K562 (cell line): Measurements from ENCODE around the gene CTNNBL1. TPM values are rescaled to one million over a fixed set of nuclear protein-coding genes. Genes with fewer than 3 reads are reported as not detected.

ENCODE experiments used
- ATAC-seq: fragments of 200-7000 bp; cut with Tn5 transposase; 3 replicates; pipeline ENCODE4 v1.9.1; 2020; ENCODE audit warnings: moderate library complexity
- BruUV-seq: library from RNA; stranded (reverse); fragments of 400-500 nt; replicated peaks from 2 replicates; lab custom pipeline; 2021; lab: Mats Ljungman, UMichigan
- CTCF ChIA-PET: fragments of 300-600 bp; formaldehyde crosslinking; extraction: SDS; loops from one replicate; lab custom pipeline; 2021; ENCODE audit warnings: low intra/inter-chr PET ratio; lab: Yijun Ruan, JAX
- POLR2A ChIA-PET: fragments of 300-600, 350-650 bp; sonication (Branson Sonifier 250); formaldehyde crosslinking; extraction: SDS; loops from one replicate; lab custom pipeline; 2021; ENCODE audit warnings: antibody characterized with exemption, inconsistent platforms; lab: Yijun Ruan, JAX
- DNase-seq, 4 experiments: peaks; one replicate each; pipeline versions ENCODE4 v3.0.0 to v3.0.0-alpha.2; 2011 to 2018; ENCODE audit warnings: low spot score in 3 of 4, mixed read lengths in 3 of 4; ENCODE audit errors: extremely low read depth in 1 of 4
- FAIRE-seq: peaks from 2 replicates; lab custom pipeline; 2011; peaks lifted over from hg19 to GRCh38; lab: Jason Lieb, UNC
- H2AFZ ChIP-seq: 2 replicates; pipeline ENCODE4 v1.6.0; 2011; ENCODE audit warnings: low read depth, low read length, control low read depth, inconsistent platforms
- H3K27ac ChIP-seq: fragments of 200-600 bp; 3 replicates; pipeline ENCODE4 v1.8.0; 2011; ENCODE audit warnings: low read depth, mild to moderate bottlenecking, control low read depth, inconsistent platforms, low read length, moderate library complexity, mixed read lengths; ENCODE audit errors: extremely low read depth
- H3K27me3 ChIP-seq, 2 experiments: fragments of 300-600 bp in 1 of 2; 2 replicates in 1 of 2; 3 replicates in 1 of 2; pipeline versions ENCODE4 v1.6.0 to v1.8.0; 2011; ENCODE audit warnings: inconsistent platforms in 2 of 2, low read length in 2 of 2, mild to moderate bottlenecking in 1 of 2, mixed read lengths in 1 of 2, moderate library complexity in 1 of 2; ENCODE audit not compliant: control insufficient read depth in 2 of 2, insufficient read depth in 2 of 2
- H3K36me3 ChIP-seq: fragments of 300-600 bp; 3 replicates; pipeline ENCODE4 v1.8.0; 2011; ENCODE audit warnings: mild to moderate bottlenecking, low read length, inconsistent platforms; ENCODE audit not compliant: control insufficient read depth, insufficient read depth
- H3K4me1 ChIP-seq, 2 experiments: fragments of 200-600 bp in 1 of 2; replicated peaks in 1 of 2; 2 replicates in 1 of 2; 3 replicates in 1 of 2; pipeline versions ENCODE4 v1.5.1 to v1.8.0; 2011; ENCODE audit warnings: inconsistent platforms in 2 of 2, low read length in 2 of 2, mild to moderate bottlenecking in 1 of 2, mixed read lengths in 1 of 2, moderate library complexity in 1 of 2; ENCODE audit not compliant: control insufficient read depth in 2 of 2, insufficient read depth in 2 of 2
- H3K4me2 ChIP-seq: 2 replicates; pipeline ENCODE4 v1.6.1; 2011; ENCODE audit warnings: low read length, control low read depth, inconsistent platforms, mixed read lengths; ENCODE audit not compliant: insufficient read depth
- H3K4me3 ChIP-seq: fragments of 200-600 bp; sonication (generic), shearing (Covaris generic); 2 replicates; pipeline ENCODE4 v1.5.1; 2016; ENCODE audit warnings: control low read depth, inconsistent platforms
- H3K79me2 ChIP-seq: fragments of 200-600 bp; 3 replicates; pipeline ENCODE4 v1.8.0; 2011; ENCODE audit warnings: low read length, inconsistent platforms; ENCODE audit not compliant: control insufficient read depth, insufficient read depth
- H3K9ac ChIP-seq, 2 experiments: 2 replicates each; pipeline versions ENCODE4 v1.6.0 to v1.6.1; 2011; ENCODE audit warnings: low read depth in 2 of 2, low read length in 2 of 2, control low read depth in 1 of 2, inconsistent platforms in 1 of 2, mild to moderate bottlenecking in 1 of 2, mixed read lengths in 1 of 2; ENCODE audit not compliant: insufficient read depth in 1 of 2
- H3K9me1 ChIP-seq: one replicate; pipeline ENCODE4 v1.6.0; 2011; ENCODE audit warnings: inconsistent platforms, mild to moderate bottlenecking, low read length, moderate library complexity; ENCODE audit not compliant: control insufficient read depth, insufficient read depth
- H3K9me3 ChIP-seq: replicated peaks from 2 replicates; pipeline ENCODE4 v1.5.1; 2011; ENCODE audit warnings: low read depth, low read length, inconsistent platforms; ENCODE audit not compliant: control insufficient read depth, insufficient read depth
- H4K20me1 ChIP-seq: replicated peaks from 2 replicates; pipeline ENCODE4 v1.6.1; 2011; ENCODE audit warnings: low read length, inconsistent platforms, mixed read lengths; ENCODE audit not compliant: control insufficient read depth, insufficient read depth
- SMARCC2 ChIP-seq: fragments of 450-650 bp; IDR thresholded peaks from 2 replicates; pipeline ENCODE4 v1.6.1; 2017; ENCODE audit warnings: antibody characterized with exemption, moderate library complexity, mild to moderate bottlenecking, low read depth
- ZBTB17 ChIP-seq: fragments of 450-650 bp; formaldehyde crosslinking; IDR thresholded peaks from 2 replicates; pipeline ENCODE4 v1.4.0; 2020; ENCODE audit warnings: mild to moderate bottlenecking
- WGBS: fragments of 100-300 bp; shearing (Covaris generic); methylation state at CpG from one replicate; pipeline ENCODE4 v1.1.6; 2016; ENCODE audit warnings: low coverage, mixed read lengths; ENCODE audit not compliant: insufficient coverage; ENCODE audit errors: missing lambda C conversion rate; 5-methylcytosine and 5-hydroxymethylcytosine counted together
- in situ Hi-C: fragments of 300-500 bp; cut with MboI; formaldehyde crosslinking; loops from 4 replicates; pipeline ENCODE4 v1.15.0; 2018; ENCODE audit warnings: inconsistent platforms, mixed read lengths
- intact Hi-C: fragments of 100-400 bp; cut with micrococcal nuclease; formaldehyde crosslinking; loops from 2 replicates; pipeline ENCODE4 v1.14.2; 2022
- polyA plus RNA-seq, 8 experiments: library from polyadenylated mRNA; depleted of rRNA in 4 of 8; stranded (reverse) in 5 of 8; unstranded in 3 of 8; fragments of >200 nt; fragmentation: Nextera tagmentation in 2 of 8; fragmentation: Illumina TruSeq in 1 of 8; extraction: Ambion mirVana in 2 of 8; extraction: Trizol in 1 of 8; gene quantifications; 2 replicates each; pipeline versions ENCODE4 v1.2.1 to v1.2.3, GENCODE V29; 2011 to 2014; ENCODE audit warnings: inconsistent platforms in 1 of 8, missing spikeins in 1 of 8
- total RNA-seq, 7 experiments: library from RNA; depleted of rRNA in 6 of 7; stranded (reverse); fragments of >200 nt in 6 of 7; fragmentation: Illumina TruSeq in 2 of 7; extraction: Trizol in 2 of 7; gene quantifications; 2 replicates each; pipeline versions ENCODE4 v1.2.1 to v1.2.3, GENCODE V29; 2011 to 2021; ENCODE audit warnings: low replicate concordance in 1 of 7
- TF ChIP-seq, protein P1 (sequence below): fragments of 450-650 bp; IDR thresholded peaks from 2 replicates; pipeline ENCODE4 v1.6.1; 2018; ENCODE audit not compliant: partially characterized antibody

Gene CTNNBL1
- total and polyA plus RNA-seq, 9 of the 15 experiments (the other 6 are each of a cell fraction or from before 2014, with no cell fraction given), result 32.4 to 85.6 (median 43.6) TPM

- TF ChIP-seq SMARCC2, result no peak
Measured at GRCh38 chr20:37781626-37782025, 87.8 kb downstream of the CTNNBL1 start (continued).

DNA sequence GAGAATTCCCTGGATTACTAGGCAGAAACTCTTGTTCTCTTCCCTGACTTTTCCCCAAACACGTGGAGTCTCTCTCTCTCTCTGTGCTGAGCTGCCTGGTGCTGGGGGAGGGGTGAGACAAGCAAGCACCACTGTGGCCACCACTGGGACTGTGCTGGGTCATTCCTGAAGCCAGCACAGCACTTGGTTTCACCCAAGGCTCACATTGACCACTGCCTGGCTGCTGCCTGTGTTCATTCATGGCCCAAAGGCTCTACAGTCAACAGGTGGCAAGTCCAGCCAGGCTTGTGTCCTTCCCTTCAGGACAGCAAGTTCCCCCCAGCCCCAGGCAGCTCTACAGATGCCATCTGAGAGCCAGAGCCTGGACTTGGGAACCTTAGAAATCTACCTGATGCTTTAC lies 92.2 kb downstream of the CTNNBL1 start:
- Histone ChIP-seq H3K36me3 (peaks cover 13% of the 10 kb centered on the region; the same call in 2 of the 3 replicates), H3K79me2 (no peaks in the 10 kb centered on the region), H3K27me3 (no peaks in the 10 kb centered on the region), H3K4me2 (no peak overlapping the region), H3K27ac (no peak overlapping the region), H4K20me1 (no peaks in the 10 kb centered on the region; the same call in 1 of the 2 replicates), H3K9me1 (no peaks in the 10 kb centered on the region), H3K4me1 (no peaks in the 10 kb centered on the region), H3K9ac (no peak overlapping the region), H2AFZ (no peak overlapping the region), H3K4me3 (no peak overlapping the region), H3K9me3 (no peaks in the 10 kb centered on the region)
- CTCF ChIA-PET, result no interaction called here
- intact Hi-C loops (no loop called here), in situ Hi-C loops (no loop called here)
- ATAC-seq (peak; percentile 45; the same call in 2 of the 3 replicates), FAIRE-seq (peak; percentile 15), DNase-seq (peak in 1 of 4 experiments; percentile 3)
- TF ChIP-seq ZBTB17 (CRISPR knock-in tag), result no peak
- TF ChIP-seq, protein P1, sequence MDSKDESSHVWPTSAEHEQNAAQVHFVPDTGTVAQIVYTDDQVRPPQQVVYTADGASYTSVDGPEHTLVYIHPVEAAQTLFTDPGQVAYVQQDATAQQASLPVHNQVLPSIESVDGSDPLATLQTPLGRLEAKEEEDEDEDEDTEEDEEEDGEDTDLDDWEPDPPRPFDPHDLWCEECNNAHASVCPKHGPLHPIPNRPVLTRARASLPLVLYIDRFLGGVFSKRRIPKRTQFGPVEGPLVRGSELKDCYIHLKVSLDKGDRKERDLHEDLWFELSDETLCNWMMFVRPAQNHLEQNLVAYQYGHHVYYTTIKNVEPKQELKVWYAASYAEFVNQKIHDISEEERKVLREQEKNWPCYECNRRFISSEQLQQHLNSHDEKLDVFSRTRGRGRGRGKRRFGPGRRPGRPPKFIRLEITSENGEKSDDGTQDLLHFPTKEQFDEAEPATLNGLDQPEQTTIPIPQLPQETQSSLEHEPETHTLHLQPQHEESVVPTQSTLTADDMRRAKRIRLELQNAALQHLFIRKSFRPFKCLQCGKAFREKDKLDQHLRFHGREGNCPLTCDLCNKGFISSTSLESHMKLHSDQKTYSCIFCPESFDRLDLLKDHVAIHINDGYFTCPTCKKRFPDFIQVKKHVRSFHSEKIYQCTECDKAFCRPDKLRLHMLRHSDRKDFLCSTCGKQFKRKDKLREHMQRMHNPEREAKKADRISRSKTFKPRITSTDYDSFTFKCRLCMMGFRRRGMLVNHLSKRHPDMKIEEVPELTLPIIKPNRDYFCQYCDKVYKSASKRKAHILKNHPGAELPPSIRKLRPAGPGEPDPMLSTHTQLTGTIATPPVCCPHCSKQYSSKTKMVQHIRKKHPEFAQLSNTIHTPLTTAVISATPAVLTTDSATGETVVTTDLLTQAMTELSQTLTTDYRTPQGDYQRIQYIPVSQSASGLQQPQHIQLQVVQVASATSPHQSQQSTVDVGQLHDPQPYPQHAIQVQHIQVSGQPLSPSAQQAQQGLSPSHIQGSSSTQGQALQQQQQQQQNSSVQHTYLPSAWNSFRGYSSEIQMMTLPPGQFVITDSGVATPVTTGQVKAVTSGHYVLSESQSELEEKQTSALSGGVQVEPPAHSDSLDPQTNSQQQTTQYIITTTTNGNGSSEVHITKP, result peak; percentile 43
- WGBS, result 10% methylated on average over 1 of the region's 1 CpG
- POLR2A ChIA-PET, result interaction anchor here (1.6 kb wide), 1 partner anchor 8 kb away, joined by 4 read pairs; no protein-coding TSS in a partner anchor
- BruUV-seq, result no TSS peak
